Right lobe of liver (tissue), 6 donors: ENCODE measurements around the gene AFAP1. TPM values are rescaled to one million over a fixed set of nuclear protein-coding genes. Genes with fewer than 3 reads are reported as not detected.

ENCODE experiments used
- ATAC-seq, 4 donors: fragments of 200-7000 bp; cut with Tn5 transposase; one replicate each; pipeline ENCODE4 v1.9.1; 2020; ENCODE audit warnings: mild to moderate bottlenecking in 4 of 4, moderate library complexity in 4 of 4
- DNase-seq, 3 donors: peaks; one replicate each; pipeline ENCODE4 v3.0.0-alpha.2; 2020
- H3K27ac ChIP-seq, 3 donors: fragments of 200-600 bp; one replicate each; pipeline ENCODE4 v1.8.0; 2022
- H3K27me3 ChIP-seq, 2 donors: fragments of 200-600 bp; one replicate each; pipeline ENCODE4 v1.8.0; 2022
- H3K36me3 ChIP-seq, 4 donors: fragments of 200-600 bp; sonication (generic) in 1 of 4; one replicate each; pipeline versions ENCODE4 v1.5.1 to v1.8.0; 2017 to 2022; ENCODE audit warnings: control low read depth in 1 of 4
- H3K4me1 ChIP-seq, 4 donors: fragments of 200-600 bp; sonication (generic) in 1 of 4; one replicate each; pipeline versions ENCODE4 v1.5.1 to v1.8.0; 2017 to 2022; ENCODE audit warnings: control low read depth in 1 of 4
- H3K4me3 ChIP-seq, 3 donors: fragments of 200-600 bp; one replicate each; pipeline ENCODE4 v1.8.0; 2022
- H3K9me3 ChIP-seq, 4 donors: fragments of 200-600 bp; sonication (generic) in 1 of 4; one replicate each; pipeline versions ENCODE4 v1.5.1 to v1.8.0; 2017 to 2022; ENCODE audit warnings: control low read depth in 1 of 4
- POLR2A ChIP-seq: fragments of 450-650 bp; IDR thresholded peaks from one replicate; pipeline ENCODE4 v1.6.1; 2017; ENCODE audit warnings: antibody characterized with exemption, mild to moderate bottlenecking
- WGBS: methylation state at CpG from one replicate; pipeline ENCODE4 v1.1.6; 2018; ENCODE audit warnings: low coverage, low lambda C conversion rate; ENCODE audit not compliant: insufficient coverage; ENCODE audit errors: missing lambda C conversion rate; 5-methylcytosine and 5-hydroxymethylcytosine counted together
- intact Hi-C, 2 donors: fragments of 100-400 bp; cut with DNase I; formaldehyde crosslinking; loops; one replicate each; pipeline versions ENCODE4 v1.11.2 to v1.14.1; 2022
- total RNA-seq, 6 experiments: library from RNA; depleted of rRNA in 2 of 6; stranded (reverse); fragments of >200 nt in 2 of 6; fragmentation: NEBNext Ultra II Directional in 3 of 6; extraction: Animal tissue kit (Norgen Biotek cat#: 25700) in 3 of 6; gene quantifications; one replicate each; pipeline versions ENCODE4 v1.1.0 to v1.2.4, GENCODE V29; 2016 to 2023
- TF ChIP-seq, protein P1 (sequence below), 4 donors: fragments of 200-600 bp in 3 of 4; fragments of 450-650 bp in 1 of 4; IDR thresholded peaks; one replicate each; pipeline versions ENCODE4 v1.5.1 to v1.8.0; 2016 to 2022; ENCODE audit warnings: antibody characterized with exemption in 4 of 4, mild to moderate bottlenecking in 2 of 4
- donor health status: DM: no; HTN: yes; CAD: no.
- donor health status: DM: no; HTN: no; CAD: no.
- donor health status: DM: no; HTN: no; CAD: no.
- donor health status: DM: no; HTN: yes; CAD: no.
- donor health status: DM: no; HTN: yes; CAD: no.

Gene AFAP1
- total RNA-seq, 6 experiments from 2014 or later, result 0.95 to 3.1 (median 1.9) TPM

DNA sequence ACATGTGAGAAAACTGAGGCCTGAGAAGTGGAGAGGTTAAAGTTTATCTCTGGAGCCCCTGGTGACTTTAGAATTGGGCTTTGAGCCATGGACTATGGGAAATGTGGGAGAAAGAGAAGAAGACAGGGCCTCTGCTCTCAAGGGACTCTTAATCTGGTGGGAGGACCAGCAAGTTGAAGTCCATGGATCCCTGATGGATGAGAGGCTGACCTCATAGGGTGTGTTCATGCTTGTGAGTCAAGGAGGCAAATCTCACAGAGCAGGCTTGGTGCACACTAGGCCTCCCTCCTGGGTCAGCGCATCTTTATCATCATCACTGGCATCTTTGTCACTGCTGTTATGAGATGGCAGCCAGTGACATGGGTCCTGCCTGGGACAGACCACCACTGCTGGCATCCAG, 211.9 kb downstream of the AFAP1 start:
- intact Hi-C loops, result loop anchor here in 1 of 2 donors (10.0 kb wide), 1 partner anchor 543 kb away; no protein-coding TSS in a partner anchor
- no peaks in the 10 kb centered on the region for H3K36me3 ChIP-seq
- no peaks in the 10 kb centered on the region for H3K9me3 ChIP-seq
- no peak overlapping the region for H3K4me3 ChIP-seq
- H3K4me1 ChIP-seq, result no peaks in the 10 kb centered on the region
- no peaks in the 10 kb centered on the region for H3K27me3 ChIP-seq
- no peak for ATAC-seq
- 100% methylated on average over 1 of the region's 1 CpG for WGBS
- no peak overlapping the region for H3K27ac ChIP-seq
- DNase-seq, result no peak
- TF ChIP-seq, protein P1, sequence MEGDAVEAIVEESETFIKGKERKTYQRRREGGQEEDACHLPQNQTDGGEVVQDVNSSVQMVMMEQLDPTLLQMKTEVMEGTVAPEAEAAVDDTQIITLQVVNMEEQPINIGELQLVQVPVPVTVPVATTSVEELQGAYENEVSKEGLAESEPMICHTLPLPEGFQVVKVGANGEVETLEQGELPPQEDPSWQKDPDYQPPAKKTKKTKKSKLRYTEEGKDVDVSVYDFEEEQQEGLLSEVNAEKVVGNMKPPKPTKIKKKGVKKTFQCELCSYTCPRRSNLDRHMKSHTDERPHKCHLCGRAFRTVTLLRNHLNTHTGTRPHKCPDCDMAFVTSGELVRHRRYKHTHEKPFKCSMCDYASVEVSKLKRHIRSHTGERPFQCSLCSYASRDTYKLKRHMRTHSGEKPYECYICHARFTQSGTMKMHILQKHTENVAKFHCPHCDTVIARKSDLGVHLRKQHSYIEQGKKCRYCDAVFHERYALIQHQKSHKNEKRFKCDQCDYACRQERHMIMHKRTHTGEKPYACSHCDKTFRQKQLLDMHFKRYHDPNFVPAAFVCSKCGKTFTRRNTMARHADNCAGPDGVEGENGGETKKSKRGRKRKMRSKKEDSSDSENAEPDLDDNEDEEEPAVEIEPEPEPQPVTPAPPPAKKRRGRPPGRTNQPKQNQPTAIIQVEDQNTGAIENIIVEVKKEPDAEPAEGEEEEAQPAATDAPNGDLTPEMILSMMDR (IDR thresholded peaks at IDR 0.05), result no peak
- TF ChIP-seq POLR2A, result no peak

DNA sequence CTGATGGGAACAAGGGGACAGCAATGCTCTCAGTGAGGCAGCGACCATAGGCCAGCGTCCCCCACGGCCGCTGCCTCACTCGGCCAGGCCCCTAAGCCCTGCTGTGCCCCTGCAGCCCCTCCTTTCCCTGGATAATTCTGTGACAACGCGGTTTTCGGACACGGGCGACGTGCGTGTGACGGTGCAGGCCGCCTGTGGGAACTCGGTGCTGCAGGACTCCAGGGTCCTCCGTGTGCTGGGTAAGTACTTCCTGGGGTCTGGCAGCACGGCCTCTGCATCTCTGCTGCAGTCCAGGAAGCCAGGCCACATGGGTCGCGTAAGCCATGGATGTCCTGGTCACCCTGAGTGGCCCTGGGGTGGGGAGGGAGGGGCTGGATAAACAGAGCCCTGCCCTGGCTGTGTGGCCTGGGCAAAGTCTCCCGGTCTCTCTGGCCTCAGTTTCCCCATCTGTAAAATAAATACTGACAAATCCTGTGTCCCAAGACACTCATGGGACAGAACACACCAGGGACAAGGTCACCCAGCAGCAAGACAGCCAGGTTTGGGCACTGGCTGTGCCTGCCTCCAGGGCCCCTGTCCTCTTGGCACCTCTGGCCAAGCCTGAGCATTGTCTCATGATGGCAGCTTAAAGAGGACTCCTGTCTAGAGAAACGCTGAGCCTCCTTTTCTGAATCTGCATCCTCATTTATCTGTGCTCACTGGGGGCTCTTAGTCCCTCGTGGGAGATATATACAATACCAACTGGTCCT, 212.8 kb downstream of the AFAP1 start:
- 69% methylated on average over 5 of the region's 22 CpGs for WGBS
- Histone ChIP-seq H3K4me3 (no peak overlapping the region), H3K9me3 (no peaks in the 10 kb centered on the region), H3K4me1 (no peaks in the 10 kb centered on the region), H3K27me3 (no peaks in the 10 kb centered on the region), H3K27ac (no peak overlapping the region), H3K36me3 (no peaks in the 10 kb centered on the region)
- TF ChIP-seq POLR2A, result no peak
- TF ChIP-seq, protein P1 (IDR thresholded peaks at IDR 0.05), result no peak
- intact Hi-C loops, result loop anchor here in 1 of 2 donors (10.0 kb wide), 1 partner anchor 542 kb away; no protein-coding TSS in a partner anchor
- DNase-seq (no peak), ATAC-seq (no peak)

DNA sequence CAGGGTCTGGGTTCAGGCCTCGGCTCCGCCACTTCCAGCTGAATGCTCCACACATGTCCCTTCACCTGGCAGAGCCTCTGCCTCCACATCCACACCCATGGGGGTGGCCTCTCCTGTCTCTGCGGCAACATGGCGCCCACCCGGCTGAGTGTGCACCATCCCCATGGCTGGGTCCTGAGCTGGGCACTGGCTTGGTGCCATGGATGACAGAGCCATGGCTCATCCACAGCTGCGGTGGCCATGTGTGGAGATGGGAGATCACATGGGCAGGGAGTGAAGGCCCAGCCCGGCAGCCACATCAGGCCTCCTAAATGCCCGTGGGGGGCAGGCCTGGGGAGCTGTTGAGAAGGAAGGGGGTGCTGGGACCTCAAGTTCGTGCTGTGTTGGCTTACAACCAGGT, 213.7 kb downstream of the AFAP1 start:
- ATAC-seq, result no peak
- Histone ChIP-seq H3K9me3 (no peaks in the 10 kb centered on the region), H3K4me1 (no peaks in the 10 kb centered on the region), H3K27ac (no peak overlapping the region), H3K4me3 (no peak overlapping the region), H3K27me3 (no peaks in the 10 kb centered on the region), H3K36me3 (no peaks in the 10 kb centered on the region)
- 81% methylated on average over 3 of the region's 9 CpGs for WGBS
- intact Hi-C loops, result loop anchor here in 1 of 2 donors (10.0 kb wide), 1 partner anchor 541 kb away; no protein-coding TSS in a partner anchor
- no peak for DNase-seq
- TF ChIP-seq, protein P1 (IDR thresholded peaks at IDR 0.05), result no peak
- TF ChIP-seq POLR2A, result no peak

DNA sequence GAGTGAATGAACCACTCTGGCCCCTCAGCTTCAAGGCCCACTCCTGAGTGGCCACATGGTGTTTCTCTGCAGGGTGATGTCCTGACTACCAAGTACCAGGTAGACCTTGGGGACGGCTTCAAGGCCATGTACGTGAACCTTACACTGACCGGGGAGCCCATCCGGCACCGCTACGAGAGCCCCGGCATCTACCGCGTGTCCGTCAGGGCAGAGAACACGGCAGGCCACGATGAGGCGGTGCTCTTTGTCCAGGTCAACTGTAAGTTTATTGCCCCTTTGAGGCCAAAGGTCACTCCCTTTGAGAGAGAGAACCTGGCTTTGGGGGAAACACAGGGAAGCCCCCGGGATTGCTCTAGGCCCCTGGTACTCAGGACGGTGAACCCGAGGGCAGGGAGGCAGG, 216.0 kb downstream of the AFAP1 start:
- WGBS, result 90% methylated on average over 13 of the region's 16 CpGs
- TF ChIP-seq, protein P1 (IDR thresholded peaks at IDR 0.05), result no peak
- no peak for TF ChIP-seq POLR2A
- Histone ChIP-seq H3K27ac (no peak overlapping the region), H3K4me1 (no peaks in the 10 kb centered on the region), H3K27me3 (no peaks in the 10 kb centered on the region), H3K9me3 (no peaks in the 10 kb centered on the region), H3K4me3 (no peak overlapping the region), H3K36me3 (no peaks in the 10 kb centered on the region)
- DNase-seq, result no peak
- intact Hi-C loops, result loop anchor here in 1 of 2 donors (10.0 kb wide), 1 partner anchor 539 kb away; no protein-coding TSS in a partner anchor
- ATAC-seq, result no peak
